Kidney (tissue), 14 donors: Measurements from ENCODE around the gene CAPZB. TPM values are rescaled to one million over a fixed set of nuclear protein-coding genes. Genes with fewer than 3 reads are reported as not detected.

Experiments
- DNase-seq, 5 donors: peaks; one replicate each; pipeline ENCODE4 v3.0.0-alpha.2; 2013 to 2020
- FAIRE-seq: peaks from 2 replicates; lab custom pipeline; 2012; peaks lifted over from hg19 to GRCh38; lab: Jason Lieb, UNC
- H3K27ac ChIP-seq, 2 donors: one replicate each; pipeline ENCODE4 v1.7.0; 2013; ENCODE audit warnings: low read depth in 2 of 2, low read length in 2 of 2, inconsistent platforms in 1 of 2
- H3K27me3 ChIP-seq: one replicate; pipeline ENCODE4 v1.7.1; 2013; ENCODE audit warnings: low read length, inconsistent platforms; ENCODE audit not compliant: control insufficient read depth, insufficient read depth
- H3K36me3 ChIP-seq, 3 donors: one replicate each; pipeline versions ENCODE4 v1.7.0 to v1.7.1; 2013; ENCODE audit warnings: low read length in 3 of 3, control low read depth in 1 of 3, inconsistent platforms in 1 of 3; ENCODE audit not compliant: insufficient read depth in 3 of 3, control insufficient read depth in 2 of 3
- H3K4me1 ChIP-seq, 3 donors: one replicate each; pipeline versions ENCODE4 v1.7.0 to v1.7.1; 2013; ENCODE audit warnings: low read length in 3 of 3, inconsistent platforms in 1 of 3, low read depth in 1 of 3; ENCODE audit not compliant: control insufficient read depth in 2 of 3, insufficient read depth in 2 of 3
- H3K4me3 ChIP-seq, 3 donors: one replicate each; pipeline versions ENCODE4 v1.7.0 to v1.8.1; 2013; ENCODE audit warnings: low read length in 3 of 3, control low read depth in 1 of 3, inconsistent platforms in 1 of 3
- H3K9ac ChIP-seq, 3 donors: one replicate each; pipeline versions ENCODE4 v1.7.0 to v1.7.1; 2013; ENCODE audit warnings: low read length in 3 of 3, control low read depth in 1 of 3, inconsistent platforms in 1 of 3
- H3K9me3 ChIP-seq, 3 donors: one replicate each; pipeline versions ENCODE4 v1.7.0 to v1.7.1; 2013; ENCODE audit warnings: low read length in 3 of 3, control low read depth in 1 of 3, inconsistent platforms in 1 of 3; ENCODE audit not compliant: control insufficient read depth in 2 of 3, insufficient read depth in 1 of 3
- intact Hi-C: fragments of 100-400 bp; cut with DNase I; formaldehyde crosslinking; loops from one replicate; pipeline ENCODE4 v1.11.1; 2022
- polyA plus RNA-seq: library from polyadenylated mRNA; stranded (reverse); fragments of 350-450 nt; fragmentation: Illumina TruSeq; extraction: RNeasy Lipid Tissue Mini Kit (QIAGEN cat#74804); gene quantifications from one replicate; pipeline ENCODE4 v1.2.3, GENCODE V29; 2014; ENCODE audit warnings: low read depth, low replicate concordance; ENCODE audit not compliant: insufficient read depth
- total RNA-seq: library from RNA; stranded (reverse); fragmentation: NEBNext Ultra II Directional; extraction: Animal tissue kit (Norgen Biotek cat#: 25700); gene quantifications from one replicate; pipeline ENCODE4 v1.2.1, GENCODE V29; 2021
- TF ChIP-seq, protein P1 (sequence below): IDR thresholded peaks from 3 replicates; pipeline ENCODE4 v1.5.1; 2012; ENCODE audit warnings: mild to moderate bottlenecking, moderate library complexity, borderline replicate concordance; ENCODE audit not compliant: insufficient read depth; ENCODE audit errors: extremely low read depth
- donor health status: control.
- donor health status: control.
- donor health status: control.
- donor health status: control.
- donor health status: control.
- donor health status: DM: yes; HTN: yes; CAD: no.
- donor health status: Normal renal cell carcinoma (clear cell type).

CAPZB gene
- total and polyA plus RNA-seq, 2 donors from 2014 or later = 253 to 265 TPM

DNA sequence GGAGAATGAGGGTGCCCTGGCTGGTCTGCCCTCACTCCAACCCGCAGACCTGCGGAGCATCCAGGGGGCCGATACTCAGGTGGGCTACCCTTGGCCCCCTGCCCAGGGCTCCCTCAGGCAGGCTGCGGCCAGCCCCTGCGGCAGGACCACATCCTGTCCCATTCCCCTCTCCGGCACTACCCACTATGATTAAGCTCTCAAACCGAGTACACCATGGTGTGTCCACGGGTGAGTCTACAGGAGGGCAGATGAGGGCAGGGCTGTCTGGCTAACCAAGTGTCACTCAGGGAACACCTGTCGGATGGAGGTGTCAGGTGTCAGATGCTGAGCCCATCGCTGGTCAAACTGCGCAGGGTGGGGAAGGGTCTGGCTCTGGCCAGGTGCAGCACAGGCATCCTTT lies 126.0 kb downstream of the CAPZB start:
- H3K27me3 ChIP-seq = no peaks in the 10 kb centered on the region
- H3K9me3 ChIP-seq = no peaks in the 10 kb centered on the region
- no peak overlapping the region for H3K27ac ChIP-seq
- H3K4me1 ChIP-seq = peaks cover 0 to 4% (median 0%) of the 10 kb centered on the region in 3 donors
- peaks cover 5 to 14% (median 12%) of the 10 kb centered on the region in 3 donors for H3K36me3 ChIP-seq
- H3K4me3 ChIP-seq = no peak overlapping the region
- DNase-seq (no peak), FAIRE-seq (no peak)
- TF ChIP-seq, protein P1, sequence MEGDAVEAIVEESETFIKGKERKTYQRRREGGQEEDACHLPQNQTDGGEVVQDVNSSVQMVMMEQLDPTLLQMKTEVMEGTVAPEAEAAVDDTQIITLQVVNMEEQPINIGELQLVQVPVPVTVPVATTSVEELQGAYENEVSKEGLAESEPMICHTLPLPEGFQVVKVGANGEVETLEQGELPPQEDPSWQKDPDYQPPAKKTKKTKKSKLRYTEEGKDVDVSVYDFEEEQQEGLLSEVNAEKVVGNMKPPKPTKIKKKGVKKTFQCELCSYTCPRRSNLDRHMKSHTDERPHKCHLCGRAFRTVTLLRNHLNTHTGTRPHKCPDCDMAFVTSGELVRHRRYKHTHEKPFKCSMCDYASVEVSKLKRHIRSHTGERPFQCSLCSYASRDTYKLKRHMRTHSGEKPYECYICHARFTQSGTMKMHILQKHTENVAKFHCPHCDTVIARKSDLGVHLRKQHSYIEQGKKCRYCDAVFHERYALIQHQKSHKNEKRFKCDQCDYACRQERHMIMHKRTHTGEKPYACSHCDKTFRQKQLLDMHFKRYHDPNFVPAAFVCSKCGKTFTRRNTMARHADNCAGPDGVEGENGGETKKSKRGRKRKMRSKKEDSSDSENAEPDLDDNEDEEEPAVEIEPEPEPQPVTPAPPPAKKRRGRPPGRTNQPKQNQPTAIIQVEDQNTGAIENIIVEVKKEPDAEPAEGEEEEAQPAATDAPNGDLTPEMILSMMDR = no peak
- no peak overlapping the region for H3K9ac ChIP-seq
- intact Hi-C loops = no loop called here

DNA sequence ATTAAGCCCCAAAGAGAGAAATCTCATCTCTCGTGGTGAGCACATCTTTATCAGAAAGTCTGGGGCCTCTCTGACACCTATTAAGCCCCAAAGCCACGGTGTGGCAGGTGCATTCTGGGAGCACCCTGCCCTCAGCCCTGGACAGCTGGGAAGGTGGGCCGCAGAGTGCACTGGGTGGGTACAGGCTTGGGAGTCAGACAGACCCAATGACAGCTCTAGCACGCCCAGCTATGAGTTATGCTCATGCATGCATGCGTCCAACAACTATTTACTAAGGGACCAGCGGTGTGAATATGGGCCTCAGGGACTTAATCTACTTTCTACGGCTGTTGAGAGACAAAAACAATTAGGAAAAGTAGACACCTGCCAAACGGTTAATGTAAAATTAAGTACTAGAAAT lies 126.6 kb downstream of the CAPZB start:
- Histone ChIP-seq H3K36me3 (peaks cover 5 to 19% (median 17%) of the 10 kb centered on the region in 3 donors), H3K4me3 (no peak overlapping the region), H3K4me1 (no peaks in the 10 kb centered on the region), H3K9ac (no peak overlapping the region), H3K9me3 (no peaks in the 10 kb centered on the region), H3K27me3 (no peaks in the 10 kb centered on the region), H3K27ac (no peak overlapping the region)
- FAIRE-seq = no peak
- TF ChIP-seq, protein P1 = no peak
- no peak for DNase-seq
- intact Hi-C loops = no loop called here

DNA sequence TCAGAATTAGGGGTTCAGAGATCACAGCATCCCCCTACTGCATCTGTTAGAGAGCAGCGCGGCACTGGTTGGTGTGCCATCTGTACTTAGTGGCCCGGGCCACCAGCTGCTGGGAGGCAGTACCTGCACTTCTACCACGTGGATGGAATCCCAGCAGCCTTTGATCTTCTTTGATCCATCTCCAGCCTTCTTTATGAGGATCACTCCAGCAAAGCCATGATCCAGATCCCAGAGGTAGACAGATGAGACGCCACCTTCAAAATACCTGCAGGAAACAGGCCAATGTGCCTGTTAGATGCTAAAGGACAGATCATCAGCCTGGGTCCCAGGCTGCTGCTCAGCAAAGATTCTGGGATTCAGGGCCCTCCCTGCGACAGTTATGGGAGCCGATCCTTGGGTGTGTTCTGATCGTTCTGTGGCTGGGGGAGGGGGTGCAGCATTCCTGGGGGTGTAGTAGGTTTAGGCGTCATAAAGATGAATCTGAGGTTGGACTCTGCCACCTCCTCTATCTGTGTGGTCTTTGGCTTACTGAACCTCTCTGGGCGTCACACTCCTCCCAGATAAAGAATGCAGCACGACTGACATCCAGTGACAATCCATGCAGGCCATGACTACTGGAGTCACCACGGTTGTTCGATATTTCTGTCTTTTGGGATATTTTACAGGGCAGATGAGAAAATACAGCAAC lies 127.9 kb downstream of the CAPZB start:
- intact Hi-C loops = no loop called here
- no peak overlapping the region for H3K9ac ChIP-seq
- H3K4me1 ChIP-seq = no peaks in the 10 kb centered on the region
- no peaks in the 10 kb centered on the region for H3K27me3 ChIP-seq
- TF ChIP-seq, protein P1 = no peak
- no peak overlapping the region for H3K27ac ChIP-seq
- no peak for DNase-seq
- no peaks in the 10 kb centered on the region for H3K9me3 ChIP-seq
- H3K4me3 ChIP-seq = no peak overlapping the region
- FAIRE-seq = no peak
- H3K36me3 ChIP-seq = peaks cover 5 to 21% (median 17%) of the 10 kb centered on the region in 3 donors
